Globus pallidus (tissue), 1 donor: Measurements from ENCODE around the gene WBP1L.
"Not testable (repeated sequence)": the region's sequence is repeated elsewhere in the genome, so short reads cannot be mapped to it uniquely, and the experiment has no call there.

Experiments
- DNase-seq: peaks from one replicate; pipeline ENCODE4 v3.0.0-alpha.2; 2015; ENCODE audit warnings: low spot score

The WBP1L gene

GRCh38 chr10:102838276-102838927 is 94.7 kb downstream of the WBP1L start:
- not testable (repeated sequence) for DNase-seq

- DNase-seq = no peak
These were observed 98.1 kb downstream of the WBP1L start for GRCh38 chr10:102841827-102842345.

GRCh38 chr10:102843139-102843538 is 99.4 kb downstream of the WBP1L start:
- not testable (repeated sequence) for DNase-seq

GRCh38 chr10:102844190-102844776 is 100.5 kb downstream of the WBP1L start:
- not testable (repeated sequence) for DNase-seq

GRCh38 chr10:102845352-102845902 is 101.7 kb downstream of the WBP1L start:
- no peak for DNase-seq

- DNase-seq = no peak
These were observed 106.3 kb downstream of the WBP1L start for GRCh38 chr10:102850025-102850518.

- DNase-seq = not testable (repeated sequence)
These were observed 109.5 kb downstream of the WBP1L start for GRCh38 chr10:102853237-102853636.

GRCh38 chr10:102855731-102856436 is 112.1 kb downstream of the WBP1L start:
- DNase-seq = not testable (repeated sequence)

GRCh38 chr10:102856758-102857424 is 113.1 kb downstream of the WBP1L start:
- DNase-seq = no peak

- DNase-seq = no peak
These were observed 116.2 kb downstream of the WBP1L start for GRCh38 chr10:102859911-102860310.

GRCh38 chr10:102863660-102864059 is 119.9 kb downstream of the WBP1L start:
- DNase-seq = no peak

GRCh38 chr10:102865620-102866019 is 121.9 kb downstream of the WBP1L start:
- DNase-seq = no peak
